ENCODE results near the gene NTN5.
"Not testable (repeated sequence)": the region's sequence is repeated elsewhere in the genome, so short reads cannot be mapped to it uniquely, and the experiment has no call there.

DNA sequence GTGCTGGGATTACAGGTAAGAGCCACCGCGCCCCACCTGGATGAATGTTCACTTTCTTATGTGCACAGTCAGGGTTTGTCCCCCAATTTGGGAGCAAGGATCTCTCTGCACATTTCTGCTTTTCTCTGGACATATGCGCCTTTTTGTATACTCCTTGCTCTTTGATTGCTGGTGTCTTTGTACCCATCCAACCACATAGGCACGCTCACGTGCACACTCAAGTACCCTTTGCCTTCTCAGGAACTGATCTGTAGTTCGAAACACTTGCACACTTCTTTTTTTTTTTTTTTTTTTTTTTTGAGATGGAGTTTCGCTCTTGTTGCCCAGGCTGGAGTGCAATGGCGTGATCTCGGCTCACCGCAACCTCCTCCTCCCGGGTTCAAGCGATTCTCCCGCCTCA lies 45.3 kb upstream of the NTN5 start:
- TF ChIP-seq, protein P1, sequence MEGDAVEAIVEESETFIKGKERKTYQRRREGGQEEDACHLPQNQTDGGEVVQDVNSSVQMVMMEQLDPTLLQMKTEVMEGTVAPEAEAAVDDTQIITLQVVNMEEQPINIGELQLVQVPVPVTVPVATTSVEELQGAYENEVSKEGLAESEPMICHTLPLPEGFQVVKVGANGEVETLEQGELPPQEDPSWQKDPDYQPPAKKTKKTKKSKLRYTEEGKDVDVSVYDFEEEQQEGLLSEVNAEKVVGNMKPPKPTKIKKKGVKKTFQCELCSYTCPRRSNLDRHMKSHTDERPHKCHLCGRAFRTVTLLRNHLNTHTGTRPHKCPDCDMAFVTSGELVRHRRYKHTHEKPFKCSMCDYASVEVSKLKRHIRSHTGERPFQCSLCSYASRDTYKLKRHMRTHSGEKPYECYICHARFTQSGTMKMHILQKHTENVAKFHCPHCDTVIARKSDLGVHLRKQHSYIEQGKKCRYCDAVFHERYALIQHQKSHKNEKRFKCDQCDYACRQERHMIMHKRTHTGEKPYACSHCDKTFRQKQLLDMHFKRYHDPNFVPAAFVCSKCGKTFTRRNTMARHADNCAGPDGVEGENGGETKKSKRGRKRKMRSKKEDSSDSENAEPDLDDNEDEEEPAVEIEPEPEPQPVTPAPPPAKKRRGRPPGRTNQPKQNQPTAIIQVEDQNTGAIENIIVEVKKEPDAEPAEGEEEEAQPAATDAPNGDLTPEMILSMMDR (conservative IDR thresholded peaks at IDR 0.05): not testable (repeated sequence)
- not testable (repeated sequence) for TF ChIP-seq EZH2 (IDR thresholded peaks at IDR 0.05; ENCODE audit: low read depth)
